HG02678 (cell line): Measurements from ENCODE around the gene ISM1.
"Not testable (repeated sequence)": the region's sequence is repeated elsewhere in the genome, so short reads cannot be mapped to it uniquely, and the experiment has no call there.

Experiments used
- ATAC-seq: cut with Tn5 transposase; IDR thresholded peaks from one replicate; pipeline ENCODE4 v1.9.1; 2021; ENCODE audit warnings: mild to moderate bottlenecking, moderate library complexity; ENCODE audit not compliant: unreplicated experiment

The ISM1 gene

DNA sequence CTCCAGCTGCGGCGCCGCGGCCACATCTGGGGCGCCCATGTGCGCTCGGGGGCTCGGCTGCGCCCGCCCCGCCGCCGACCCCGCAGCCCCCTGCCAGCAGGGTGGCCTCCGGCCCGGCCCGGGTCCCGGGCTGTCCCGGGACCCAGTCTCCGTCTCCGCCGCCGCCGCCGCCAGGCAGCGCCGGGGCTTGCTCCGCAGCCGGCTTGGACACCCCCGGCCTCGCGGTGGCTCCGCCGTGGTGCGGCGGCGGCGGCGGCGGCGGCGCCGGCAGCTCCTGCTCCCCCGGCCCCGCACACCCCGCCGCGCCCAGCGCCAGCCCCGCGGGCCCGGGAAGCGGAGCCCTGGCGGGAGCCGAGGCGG is 219 bp downstream of the ISM1 start:
- ATAC-seq, result peak; percentile 36

DNA sequence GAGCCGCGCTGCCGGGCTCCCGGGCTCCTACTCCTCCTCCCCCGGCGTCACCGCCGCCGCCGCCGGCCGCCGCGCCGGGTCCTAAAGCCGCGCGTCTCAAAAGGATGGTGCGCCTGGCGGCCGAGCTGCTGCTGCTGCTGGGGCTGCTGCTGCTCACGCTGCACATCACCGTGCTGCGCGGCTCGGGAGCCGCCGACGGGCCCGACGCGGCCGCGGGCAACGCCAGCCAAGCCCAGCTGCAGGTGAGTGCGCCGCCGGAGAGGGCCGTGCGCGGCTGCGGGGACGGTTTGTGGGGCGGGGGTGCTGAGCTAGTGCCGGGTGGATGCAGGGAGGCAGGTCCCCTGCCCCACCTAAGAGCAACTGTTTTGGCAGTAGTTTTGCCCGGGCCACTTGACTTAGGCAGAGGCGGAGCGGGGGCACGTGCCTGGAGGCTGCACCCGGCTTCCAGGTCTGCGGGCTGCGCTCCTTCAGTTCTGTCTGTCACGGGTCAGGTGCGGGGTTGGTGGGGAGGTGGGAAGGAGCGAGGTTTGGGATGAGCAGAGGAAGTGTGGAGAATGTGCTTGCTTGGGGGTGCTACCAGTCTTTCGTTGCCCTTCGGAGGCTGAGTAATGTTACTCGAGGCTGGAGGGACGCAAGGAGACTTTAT is 722 bp downstream of the ISM1 start:
- ATAC-seq, result peak; percentile 87

GRCh38 chr20:13222319-13222716 is 1.2 kb downstream of the ISM1 start:
- no peak for ATAC-seq

- ATAC-seq, result no peak
Measured at GRCh38 chr20:13223736-13224520, 2.9 kb downstream of the ISM1 start.

DNA sequence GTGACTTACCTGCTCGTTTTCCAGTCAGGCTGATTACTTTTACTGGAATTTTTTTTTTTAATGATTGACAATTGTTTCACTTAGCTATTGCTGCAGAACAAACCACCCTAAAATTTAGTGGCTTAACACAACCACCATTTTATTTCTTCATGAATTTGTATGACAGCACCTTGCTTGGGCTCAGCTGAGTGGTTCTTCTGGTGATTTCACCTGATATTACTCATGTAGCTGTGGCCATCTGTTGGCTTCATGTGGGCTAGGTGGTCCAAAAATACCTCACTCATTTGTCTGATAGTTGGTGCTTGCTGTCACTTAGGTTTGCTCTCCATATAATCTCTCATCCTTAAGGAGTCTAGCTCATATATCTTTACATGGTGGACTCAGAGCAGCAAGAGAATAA is 5.3 kb downstream of the ISM1 start:
- ATAC-seq, result no peak

DNA sequence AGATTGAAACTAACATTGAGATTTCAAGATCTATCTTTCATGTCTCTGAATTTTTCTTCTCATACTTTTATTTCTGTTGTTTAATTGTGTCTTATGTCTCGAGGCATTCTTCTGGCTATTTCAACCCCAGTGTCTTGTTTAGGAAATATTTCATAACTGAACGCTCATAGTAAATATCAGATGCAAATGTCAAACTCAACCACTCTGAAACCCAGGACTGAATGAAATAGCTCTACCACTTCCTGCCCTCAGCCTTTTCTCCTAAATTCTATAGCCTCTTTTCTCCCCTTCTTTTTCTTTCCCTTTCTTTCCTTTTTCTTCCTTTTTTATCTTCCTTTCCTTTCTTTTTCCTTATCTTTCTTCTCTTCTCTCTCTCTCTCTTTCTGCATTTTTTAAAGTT is 7.7 kb downstream of the ISM1 start:
- ATAC-seq, result no peak

- ATAC-seq, result peak; percentile 66
Measured at GRCh38 chr20:13229538-13229937, 8.5 kb downstream of the ISM1 start.

- no peak for ATAC-seq
Measured at GRCh38 chr20:13231031-13231752, 10.1 kb downstream of the ISM1 start.

- no peak for ATAC-seq
Measured at GRCh38 chr20:13232999-13233398, 11.9 kb downstream of the ISM1 start.

DNA sequence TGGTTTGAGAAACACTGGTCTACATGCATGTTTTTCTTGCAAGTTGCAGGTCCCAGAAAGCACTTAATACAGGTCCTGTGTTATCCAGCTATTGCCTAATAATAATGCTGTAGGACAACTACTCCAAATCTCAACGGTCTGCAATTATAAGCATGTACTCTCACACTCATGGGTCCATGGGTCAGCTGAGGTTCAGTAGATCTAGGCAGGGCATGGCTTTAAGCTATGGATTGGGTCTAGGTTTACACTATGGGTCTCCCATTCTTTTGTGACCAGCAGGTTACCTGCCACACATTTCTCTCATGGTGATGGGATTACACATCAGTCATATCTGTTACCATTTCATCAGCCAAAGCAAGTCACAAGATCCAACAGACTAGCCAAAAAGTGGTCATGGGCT is 13.9 kb downstream of the ISM1 start:
- ATAC-seq, result no peak

GRCh38 chr20:13236360-13236759 is 15.3 kb downstream of the ISM1 start:
- not testable (repeated sequence) for ATAC-seq

DNA sequence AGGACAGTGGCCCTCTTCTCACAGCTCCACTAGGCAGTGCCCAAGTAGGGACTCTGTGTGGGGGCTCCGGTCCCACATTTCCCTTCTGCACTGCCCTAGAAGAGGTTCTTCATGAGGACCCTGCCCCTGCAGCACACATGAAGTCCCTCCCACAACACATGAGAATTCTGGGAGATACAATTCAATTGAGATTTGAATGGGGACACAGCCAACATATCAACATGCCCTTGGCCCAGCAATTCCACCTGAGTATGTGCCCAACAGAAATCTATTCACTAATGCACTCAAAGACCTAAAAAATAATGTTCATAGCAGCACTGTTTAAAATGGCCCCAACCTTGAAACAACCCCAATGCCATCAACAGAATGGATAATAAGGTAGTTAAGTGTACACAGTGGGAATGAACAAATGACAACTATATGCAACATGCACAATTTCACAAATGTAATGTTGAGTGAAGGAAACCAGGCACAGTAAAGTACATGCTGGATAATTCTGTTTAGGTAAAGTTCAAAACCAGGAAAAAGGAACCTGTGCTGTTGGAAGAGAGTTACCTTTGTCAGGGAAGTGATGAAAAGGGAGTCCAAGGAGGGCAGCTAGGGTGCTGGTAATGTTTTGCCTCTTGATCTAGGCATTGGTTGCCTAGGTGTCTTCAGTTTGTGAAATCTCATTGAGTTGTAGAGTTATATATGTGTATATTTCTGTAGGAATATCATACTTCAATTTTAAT is 16.1 kb downstream of the ISM1 start:
- ATAC-seq, result no peak

DNA sequence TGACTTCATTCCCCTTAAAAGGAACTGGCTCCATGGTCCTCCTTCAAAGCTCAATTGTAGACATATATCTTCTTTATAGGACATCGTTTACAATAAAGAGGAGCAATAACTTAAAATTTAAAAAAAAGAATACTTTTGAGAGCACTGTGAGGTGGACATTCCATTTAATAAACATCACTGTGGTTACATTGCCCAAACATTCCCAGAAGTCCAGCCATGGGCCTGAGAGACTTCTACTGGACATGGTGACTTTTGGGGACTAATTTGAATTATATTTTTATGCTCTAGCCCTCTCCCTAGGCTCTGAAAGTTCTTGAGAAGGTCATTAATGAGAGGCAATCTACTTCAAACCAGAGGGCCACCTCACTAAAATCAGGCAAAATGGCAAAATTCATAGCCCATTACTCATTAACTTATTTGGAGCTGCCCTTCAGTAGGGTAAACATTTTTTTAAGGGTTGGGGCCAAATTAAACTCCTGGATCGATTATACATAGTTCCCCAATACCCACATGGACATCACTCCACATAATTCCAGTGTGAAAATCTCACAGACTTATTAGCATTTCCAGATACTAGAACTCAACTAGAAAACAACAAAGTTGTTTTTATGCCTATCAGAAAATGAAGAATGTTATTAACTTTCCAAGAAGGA is 17.1 kb downstream of the ISM1 start:
- no peak for ATAC-seq

- no peak for ATAC-seq
Measured at GRCh38 chr20:13243826-13244376, 22.8 kb downstream of the ISM1 start.

GRCh38 chr20:13245250-13245723 is 24.2 kb downstream of the ISM1 start:
- no peak for ATAC-seq

GRCh38 chr20:13249118-13249797 is 28.2 kb downstream of the ISM1 start:
- no peak for ATAC-seq

DNA sequence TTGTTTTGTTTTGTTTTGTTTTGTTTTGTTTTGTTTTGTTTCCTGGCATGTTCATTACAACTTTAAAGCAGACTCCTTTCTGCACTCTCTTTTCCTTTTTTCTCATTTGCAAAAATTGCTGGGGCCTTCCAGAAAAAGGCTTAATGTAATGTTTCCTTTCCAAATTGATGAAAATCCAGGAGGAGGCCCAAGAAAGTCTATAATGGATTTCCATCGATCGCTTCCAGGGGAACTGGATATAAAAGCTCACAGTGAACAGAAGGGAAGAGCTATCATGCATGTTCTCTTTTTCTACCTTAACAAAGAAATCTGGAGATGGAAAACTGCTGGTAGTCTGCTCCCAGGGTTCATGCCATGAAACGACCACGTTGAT is 28.7 kb downstream of the ISM1 start:
- ATAC-seq, result no peak

GRCh38 chr20:13250251-13250650 is 29.2 kb downstream of the ISM1 start:
- ATAC-seq, result no peak

DNA sequence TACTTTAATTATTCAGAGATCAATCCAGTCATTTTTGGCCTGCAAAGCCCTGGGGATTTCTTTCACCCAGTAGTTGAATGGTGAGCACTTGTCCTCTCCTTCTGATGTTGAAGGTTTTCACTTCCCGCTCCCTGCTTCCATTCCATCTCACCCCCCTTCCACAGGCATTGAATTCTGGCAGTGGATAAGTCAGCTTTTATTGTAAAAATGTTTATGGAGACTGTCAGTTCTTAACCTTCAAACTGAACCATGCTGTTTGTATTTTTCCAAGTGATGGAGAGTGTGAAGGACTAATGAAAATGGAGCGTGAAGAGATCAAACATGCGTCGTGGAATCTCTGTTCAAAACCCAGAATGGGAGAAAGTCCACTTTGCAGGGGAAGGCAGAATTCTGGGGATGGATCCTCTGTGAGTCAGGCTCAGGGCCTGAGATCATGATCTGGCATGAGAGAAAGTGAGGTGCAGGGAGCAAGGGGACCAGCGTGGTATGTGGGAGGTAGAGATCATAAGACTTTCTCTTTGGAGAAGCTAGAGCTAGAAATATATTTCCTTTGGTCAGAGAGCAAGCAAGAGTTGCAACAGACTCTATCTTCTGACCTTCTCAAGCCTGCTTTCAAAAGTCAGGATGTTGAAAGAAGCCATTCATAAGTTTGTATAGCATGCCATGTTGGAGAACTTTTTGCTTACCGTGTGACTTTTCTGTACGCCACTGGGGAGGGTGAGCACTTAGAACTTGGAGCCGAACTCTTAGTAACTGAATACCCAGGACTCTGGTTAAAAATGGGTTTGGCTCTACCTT is 30.2 kb downstream of the ISM1 start:
- no peak for ATAC-seq
